Measurements from ENCODE around the gene PCGF2. TPM values are rescaled to one million over a fixed set of nuclear protein-coding genes. Genes with fewer than 3 reads are reported as not detected.

Gene PCGF2
- total RNA-seq, 2 experiments from 2014 or later: 3.4 to 4.2 TPM

GRCh38 chr17:38691154-38691553, 57.0 kb downstream of the PCGF2 start:
- no peaks in the 10 kb centered on the region for H3K36me3 Mint-ChIP-seq
- POLR2A ChIA-PET: no interaction called here
- DNase-seq: no peak

GRCh38 chr17:38690386-38690785, 57.8 kb downstream of the PCGF2 start:
- Mint-ChIP-seq H3K4me1 (ENCODE audit: low read depth) (peaks cover 5% of the 10 kb centered on the region), H3K4me3 (no peak overlapping the region), H3K36me3 (no peaks in the 10 kb centered on the region), H3K27ac (no peak overlapping the region), H3K9me3 (no peaks in the 10 kb centered on the region), H3K27me3 (no peaks in the 10 kb centered on the region)
- CTCF ChIA-PET: interaction anchor here (1.8 to 2.3 kb wide), 3 partner anchors 13 to 45 kb away, joined by 6 to 8 read pairs (median 7); no protein-coding TSS in a partner anchor
- DNase-seq: no peak
- POLR2A ChIA-PET: interaction anchor here (0.7 kb wide), 1 partner anchor 73 kb away, joined by 3 read pairs; no protein-coding TSS in a partner anchor
- intact Hi-C loops (cut with micrococcal nuclease): no loop called here

More at GRCh38 chr17:38691154-38691553, 57.0 kb downstream of the PCGF2 start:
- Mint-ChIP-seq H3K9me3 (no peaks in the 10 kb centered on the region), H3K27ac (no peak overlapping the region), H3K4me1 (ENCODE audit: low read depth) (peaks cover 5% of the 10 kb centered on the region), H3K4me3 (no peak overlapping the region), H3K27me3 (no peaks in the 10 kb centered on the region)
- intact Hi-C loops (cut with micrococcal nuclease): no loop called here
- CTCF ChIA-PET: interaction anchor here (0.8 to 2.3 kb wide), 4 partner anchors 14 to 133 kb away, joined by 3 to 8 read pairs (median 6); no protein-coding TSS in a partner anchor

- ChIA-PET POLR2A (interaction anchor here (0.8 kb wide), 1 partner anchor 11 kb away, joined by 4 read pairs; no protein-coding TSS in a partner anchor), CTCF (interaction anchor here (1.0 to 3.1 kb wide), 3 partner anchors 10 to 48 kb away, joined by 3 to 13 read pairs (median 8); no protein-coding TSS in a partner anchor)
- intact Hi-C loops (cut with micrococcal nuclease): no loop called here
- H3K27me3 Mint-ChIP-seq: no peaks in the 10 kb centered on the region
- H3K4me1 Mint-ChIP-seq (ENCODE audit: low read depth): peaks cover 5% of the 10 kb centered on the region
- no peak for DNase-seq
- H3K27ac Mint-ChIP-seq: no peak overlapping the region
- no peaks in the 10 kb centered on the region for H3K36me3 Mint-ChIP-seq
- H3K9me3 Mint-ChIP-seq: no peaks in the 10 kb centered on the region
- H3K4me3 Mint-ChIP-seq: no peak overlapping the region
These were observed 60.9 kb downstream of the PCGF2 start for GRCh38 chr17:38687286-38687685.

GRCh38 chr17:38685491-38685890, 62.6 kb downstream of the PCGF2 start:
- Mint-ChIP-seq H3K36me3 (no peaks in the 10 kb centered on the region), H3K4me1 (ENCODE audit: low read depth) (peaks cover 5% of the 10 kb centered on the region), H3K9me3 (no peaks in the 10 kb centered on the region), H3K4me3 (no peak overlapping the region), H3K27ac (no peak overlapping the region), H3K27me3 (no peaks in the 10 kb centered on the region)
- POLR2A ChIA-PET: no interaction called here
- intact Hi-C loops (cut with micrococcal nuclease): no loop called here
- DNase-seq: no peak
- CTCF ChIA-PET: interaction anchor here (1.6 to 3.1 kb wide), 2 partner anchors 46 to 49 kb away, joined by 3 to 13 read pairs; no protein-coding TSS in a partner anchor

Small RNAs within 50 kb of the gene (microRNA-seq; reads per million reads assigned to microRNA genes)
- gene MIR4726 (ENCODE audit: borderline microRNAs expressed, borderline number of aligned reads, borderline replicate concordance): 4.7 reads per million, percentile 12 among the genes with 10 or more reads in this experiment
- gene MIR4734 (ENCODE audit: borderline microRNAs expressed, borderline number of aligned reads, borderline replicate concordance): not detected

Other genes starting within 250 kb of the PCGF2 start
- gene SRCIN1, start 142.4 kb downstream of the PCGF2 start, total RNA-seq: 1 to 10 TPM in 1 of 2 experiments, under 1 TPM in 1; 0.92 to 1.6 TPM
- gene EPOP, start 73.4 kb downstream of the PCGF2 start, total RNA-seq: 10 to 100 TPM; 37.1 to 38.0 TPM
- gene MLLT6, start 43.1 kb downstream of the PCGF2 start, total RNA-seq: 100 to 1,000 TPM; 204 to 221 TPM
- gene CISD3, start 18.0 kb downstream of the PCGF2 start, total RNA-seq: 10 to 100 TPM; 54.7 to 59.1 TPM
- gene PSMB3, start 4.4 kb upstream of the PCGF2 start, total RNA-seq: 100 to 1,000 TPM; 335 to 348 TPM
- 10 to 100 TPM; 37.8 to 37.9 TPM for gene PIP4K2B, start 51.2 kb upstream of the PCGF2 start, total RNA-seq
- gene CWC25, start 77.0 kb upstream of the PCGF2 start, total RNA-seq: 10 to 100 TPM; 21.1 to 21.5 TPM
- 1,000 to 10,000 TPM; 1,774 to 1,791 TPM for gene RPL23, start 105.4 kb upstream of the PCGF2 start, total RNA-seq
- gene LASP1, start 121.7 kb upstream of the PCGF2 start, total RNA-seq: 100 to 1,000 TPM; 134 to 139 TPM
- gene FBXO47, start 219.1 kb upstream of the PCGF2 start, total RNA-seq: not detected